CD4-positive, alpha-beta T cell (primary cell): ENCODE results near the gene ANKRD53. TPM values are rescaled to one million over a fixed set of nuclear protein-coding genes. Genes with fewer than 3 reads are reported as not detected.
"Not testable (repeated sequence)": the region's sequence is repeated elsewhere in the genome, so short reads cannot be mapped to it uniquely, and the experiment has no call there.

Experiments used
- ATAC-seq: fragments of 200-7000 bp; cut with Tn5 transposase; one replicate; pipeline ENCODE4 v1.10.0; 2022; ENCODE audit warnings: mild to moderate bottlenecking; ENCODE audit not compliant: poor library complexity
- CTCF ChIA-PET: fragments of 350-600 bp; sonication (Branson Sonifier 250); formaldehyde crosslinking; loops from one replicate; lab custom pipeline; 2021; ENCODE audit warnings: antibody characterized with exemption, inconsistent platforms; lab: Charles Lee
- POLR2A ChIA-PET: fragments of 350-600 bp; sonication (Branson Sonifier 250); formaldehyde crosslinking; loops from one replicate; lab custom pipeline; 2021; ENCODE audit warnings: antibody characterized with exemption, inconsistent platforms; lab: Charles Lee
- DNase-seq, 14 experiments: peaks; one replicate each; pipeline ENCODE4 v3.0.0-alpha.2; 2013 to 2020; ENCODE audit warnings: mixed read lengths in 2 of 14
- H3K27ac ChIP-seq, 2 donors: one replicate each; pipeline versions ENCODE4 v1.5.1 to v1.7.0; 2013; ENCODE audit warnings: low read length in 2 of 2, low read depth in 1 of 2, mild to moderate bottlenecking in 1 of 2
- H3K27me3 ChIP-seq, 2 experiments: 1 replicate in 1 of 2; 2 replicates in 1 of 2; pipeline versions ENCODE4 v1.6.1 to v1.7.0; 2013; ENCODE audit warnings: low read length in 2 of 2, control low read depth in 1 of 2, mild to moderate bottlenecking in 1 of 2, moderate library complexity in 1 of 2; ENCODE audit not compliant: insufficient read depth in 2 of 2, control insufficient read depth in 1 of 2
- H3K36me3 ChIP-seq: one replicate; pipeline ENCODE4 v1.6.1; 2013; ENCODE audit warnings: low read length, control low read depth; ENCODE audit not compliant: insufficient read depth
- H3K4me1 ChIP-seq: one replicate; pipeline ENCODE4 v1.6.1; 2013; ENCODE audit warnings: low read length, control low read depth; ENCODE audit not compliant: insufficient read depth
- H3K4me3 ChIP-seq: one replicate; pipeline ENCODE4 v1.5.1; 2013; ENCODE audit warnings: mild to moderate bottlenecking, low read length, moderate library complexity
- H3K9me3 ChIP-seq, 2 experiments: 1 replicate in 1 of 2; 2 replicates in 1 of 2; pipeline versions ENCODE4 v1.6.1 to v1.7.0; 2013; ENCODE audit warnings: low read length in 2 of 2, mild to moderate bottlenecking in 2 of 2, control low read depth in 1 of 2, moderate library complexity in 1 of 2; ENCODE audit not compliant: control insufficient read depth in 1 of 2, insufficient read depth in 1 of 2
- H3K27ac Mint-ChIP-seq: one replicate; pipeline ENCODE4 v1.8.0; 2020; ENCODE audit warnings: mixed read lengths
- H3K27me3 Mint-ChIP-seq: one replicate; pipeline ENCODE4 v1.8.0; 2021; ENCODE audit warnings: mixed read lengths
- H3K36me3 Mint-ChIP-seq: one replicate; pipeline ENCODE4 v1.8.0; 2021; ENCODE audit warnings: low read depth, mixed read lengths
- H3K4me1 Mint-ChIP-seq: one replicate; pipeline ENCODE4 v1.8.0; 2021; ENCODE audit warnings: low read depth, mixed read lengths
- H3K4me3 Mint-ChIP-seq: one replicate; pipeline ENCODE4 v1.8.0; 2020; ENCODE audit warnings: mild to moderate bottlenecking, mixed read lengths
- H3K9me3 Mint-ChIP-seq: one replicate; pipeline ENCODE4 v1.8.0; 2020; ENCODE audit warnings: mixed read lengths
- intact Hi-C, 2 experiments: fragments of 100-400 bp; cut with DNase I in 1 of 2; cut with micrococcal nuclease in 1 of 2; formaldehyde crosslinking; loops; one replicate each; pipeline versions ENCODE4 v1.15.1 to v1.9.0; 2023 to 2025; cut with DNase I, micrococcal nuclease
- total RNA-seq, 174 experiments: library from RNA in 2 of 174; stranded (reverse) in 2 of 174; gene quantifications; one replicate each; pipeline ENCODE4 v1.2.3 and lab custom pipeline; 2021 to 2026
- TF ChIP-seq, protein P1 (sequence below): fragments of 200-600 bp; IDR thresholded peaks from one replicate; pipeline ENCODE4 v1.8.0; 2022; ENCODE audit warnings: antibody characterized with exemption, mild to moderate bottlenecking

ANKRD53 gene
- total RNA-seq, 2 experiments from 2014 or later: 0.42 to 1.2 TPM

- POLR2A ChIA-PET: no interaction called here
Observed at GRCh38 chr2:71006323-71006722, 27.9 kb downstream of the ANKRD53 start.

GRCh38 chr2:71006955-71007799, 28.7 kb downstream of the ANKRD53 start:
- no peak overlapping the region for H3K27ac Mint-ChIP-seq
- Histone ChIP-seq H3K4me1 (no peaks in the 10 kb centered on the region), H3K36me3 (no peaks in the 10 kb centered on the region), H3K4me3 (no peak overlapping the region), H3K27ac (no peak overlapping the region), H3K27me3 (peaks cover 5 to 9% of the 10 kb centered on the region in 2 experiments), H3K9me3 (no peaks in the 10 kb centered on the region)
- ChIA-PET POLR2A (no interaction called here), CTCF (no interaction called here)
- DNase-seq (no peak), ATAC-seq (no peak)
- H3K27me3 Mint-ChIP-seq: peaks cover 37% of the 10 kb centered on the region
- TF ChIP-seq, protein P1, sequence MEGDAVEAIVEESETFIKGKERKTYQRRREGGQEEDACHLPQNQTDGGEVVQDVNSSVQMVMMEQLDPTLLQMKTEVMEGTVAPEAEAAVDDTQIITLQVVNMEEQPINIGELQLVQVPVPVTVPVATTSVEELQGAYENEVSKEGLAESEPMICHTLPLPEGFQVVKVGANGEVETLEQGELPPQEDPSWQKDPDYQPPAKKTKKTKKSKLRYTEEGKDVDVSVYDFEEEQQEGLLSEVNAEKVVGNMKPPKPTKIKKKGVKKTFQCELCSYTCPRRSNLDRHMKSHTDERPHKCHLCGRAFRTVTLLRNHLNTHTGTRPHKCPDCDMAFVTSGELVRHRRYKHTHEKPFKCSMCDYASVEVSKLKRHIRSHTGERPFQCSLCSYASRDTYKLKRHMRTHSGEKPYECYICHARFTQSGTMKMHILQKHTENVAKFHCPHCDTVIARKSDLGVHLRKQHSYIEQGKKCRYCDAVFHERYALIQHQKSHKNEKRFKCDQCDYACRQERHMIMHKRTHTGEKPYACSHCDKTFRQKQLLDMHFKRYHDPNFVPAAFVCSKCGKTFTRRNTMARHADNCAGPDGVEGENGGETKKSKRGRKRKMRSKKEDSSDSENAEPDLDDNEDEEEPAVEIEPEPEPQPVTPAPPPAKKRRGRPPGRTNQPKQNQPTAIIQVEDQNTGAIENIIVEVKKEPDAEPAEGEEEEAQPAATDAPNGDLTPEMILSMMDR: no peak
- no peaks in the 10 kb centered on the region for H3K9me3 Mint-ChIP-seq
- intact Hi-C loops: loop anchor here in 1 of 2 experiments (10.0 kb wide), 1 partner anchor 152 kb away; no protein-coding TSS in a partner anchor
- no peaks in the 10 kb centered on the region for H3K4me1 Mint-ChIP-seq
- H3K36me3 Mint-ChIP-seq: no peaks in the 10 kb centered on the region
- H3K4me3 Mint-ChIP-seq: no peak overlapping the region

More at GRCh38 chr2:71006323-71006722, 27.9 kb downstream of the ANKRD53 start:
- Mint-ChIP-seq H3K27ac (no peak overlapping the region), H3K4me3 (no peak overlapping the region), H3K36me3 (no peaks in the 10 kb centered on the region), H3K9me3 (no peaks in the 10 kb centered on the region), H3K27me3 (peaks cover 29% of the 10 kb centered on the region), H3K4me1 (peaks cover under 1% of the 10 kb centered on the region)
- Histone ChIP-seq H3K27ac (no peak overlapping the region), H3K27me3 (peaks cover 4 to 5% of the 10 kb centered on the region in 2 experiments), H3K4me1 (peaks cover 3% of the 10 kb centered on the region), H3K9me3 (no peaks in the 10 kb centered on the region), H3K4me3 (no peak overlapping the region), H3K36me3 (no peaks in the 10 kb centered on the region)
- CTCF ChIA-PET: no interaction called here
- ATAC-seq (no peak), DNase-seq (no peak)
- intact Hi-C loops: loop anchor here in 1 of 2 experiments (10.0 kb wide), 1 partner anchor 152 kb away; no protein-coding TSS in a partner anchor
- TF ChIP-seq, protein P1: no peak

DNA sequence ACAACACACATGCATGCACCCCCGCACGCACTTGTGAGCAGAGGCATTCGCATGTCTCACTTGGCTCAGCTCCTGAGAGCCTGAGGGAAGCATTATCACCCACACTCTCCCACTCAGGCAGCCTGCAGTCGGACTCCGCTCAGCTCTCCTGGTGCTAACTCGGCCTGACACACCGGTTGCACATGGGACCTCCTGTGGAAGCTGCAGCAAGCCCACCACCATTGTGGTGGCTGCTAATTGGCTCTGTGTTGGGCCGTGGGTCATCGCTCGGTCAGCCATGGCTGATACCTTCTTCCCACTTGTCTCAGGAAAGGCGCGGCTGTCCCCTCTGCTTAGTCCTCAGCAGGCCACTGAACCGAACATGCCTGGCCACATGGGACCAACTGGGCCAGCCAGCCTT, 29.9 kb downstream of the ANKRD53 start:
- Mint-ChIP-seq H3K4me3 (no peak overlapping the region), H3K27me3 (peaks cover 44% of the 10 kb centered on the region), H3K36me3 (no peaks in the 10 kb centered on the region), H3K9me3 (no peaks in the 10 kb centered on the region), H3K27ac (no peak overlapping the region), H3K4me1 (no peaks in the 10 kb centered on the region)
- no peak for ATAC-seq
- no peak overlapping the region for H3K4me3 ChIP-seq
- intact Hi-C loops: loop anchor here in 1 of 2 experiments (10.0 kb wide), 1 partner anchor 154 kb away; no protein-coding TSS in a partner anchor
- H3K27me3 ChIP-seq: peaks cover 5 to 9% of the 10 kb centered on the region in 2 experiments
- TF ChIP-seq, protein P1: no peak
- H3K36me3 ChIP-seq: no peaks in the 10 kb centered on the region
- no peaks in the 10 kb centered on the region for H3K4me1 ChIP-seq
- CTCF ChIA-PET: no interaction called here
- no peak overlapping the region for H3K27ac ChIP-seq
- POLR2A ChIA-PET: no interaction called here
- H3K9me3 ChIP-seq: no peaks in the 10 kb centered on the region
- DNase-seq: no peak

DNA sequence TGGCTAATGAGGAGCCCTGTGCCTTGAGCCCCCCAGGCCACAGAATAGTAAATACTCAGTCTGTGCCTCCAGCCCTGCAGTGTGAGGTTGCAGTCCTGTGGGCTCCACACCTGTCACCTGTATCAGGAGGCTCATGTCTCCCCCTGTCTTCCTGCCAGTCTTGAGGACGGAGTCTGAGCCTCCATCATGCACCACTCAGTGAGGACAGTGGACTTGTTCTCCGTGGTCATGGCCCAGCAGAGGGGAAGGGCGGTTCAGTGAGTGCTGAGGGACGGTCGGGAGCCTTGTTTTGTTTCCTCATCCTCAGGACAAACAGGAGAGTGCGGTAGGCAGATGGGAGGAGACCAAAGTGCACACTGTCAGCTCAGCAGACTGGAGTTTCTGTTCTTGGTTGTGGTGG, 33.4 kb downstream of the ANKRD53 start:
- H3K4me3 Mint-ChIP-seq, H3K27me3 ChIP-seq, CTCF ChIA-PET, H3K4me3 ChIP-seq, DNase-seq, H3K9me3 ChIP-seq, ATAC-seq, H3K4me1 Mint-ChIP-seq, H3K27ac Mint-ChIP-seq, H3K4me1 ChIP-seq, H3K36me3 ChIP-seq, H3K9me3 Mint-ChIP-seq, H3K36me3 Mint-ChIP-seq, intact Hi-C loops, H3K27ac ChIP-seq, POLR2A ChIA-PET: not testable (repeated sequence)
- peaks cover 44% of the 10 kb centered on the region for H3K27me3 Mint-ChIP-seq
